Amniotic epithelial cell (primary cell): ENCODE data around the gene RASSF7.

Source experiments
- DNase-seq: peaks from one replicate; pipeline ENCODE4 v3.0.0-alpha.2; 2010; ENCODE audit warnings: low read depth

The RASSF7 gene

GRCh38 chr11:567011-567628 is 6.3 kb downstream of the RASSF7 start:
- no peak for DNase-seq

- no peak for DNase-seq
These were observed 7.0 kb downstream of the RASSF7 start for GRCh38 chr11:567629-568292.

GRCh38 chr11:568306-569157 is 7.8 kb downstream of the RASSF7 start:
- peak; percentile 83 for DNase-seq

- DNase-seq = no peak
These were observed 8.6 kb downstream of the RASSF7 start for GRCh38 chr11:569158-569885.

GRCh38 chr11:571802-572185 is 11.0 kb downstream of the RASSF7 start:
- DNase-seq = no peak

- DNase-seq = no peak
These were observed 12.5 kb downstream of the RASSF7 start for GRCh38 chr11:573146-573759.

- DNase-seq = peak; percentile 64
These were observed 13.3 kb downstream of the RASSF7 start for GRCh38 chr11:574031-574570.

- no peak for DNase-seq
These were observed 14.0 kb downstream of the RASSF7 start for GRCh38 chr11:574632-575312.

- no peak for DNase-seq
These were observed 14.7 kb downstream of the RASSF7 start for GRCh38 chr11:575313-575995.

GRCh38 chr11:575996-576768 is 15.4 kb downstream of the RASSF7 start, which contains the start of gene PHRF1:
TSS of gene PHRF1 (plus strand) at chr11:576470. CDS start at chr11:581513, 5,043 bp downstream.
- DNase-seq = peak; percentile 91

- no peak for DNase-seq
These were observed 16.2 kb downstream of the RASSF7 start for GRCh38 chr11:576811-577610.

GRCh38 chr11:577611-577894 is 16.8 kb downstream of the RASSF7 start:
- DNase-seq = no peak

GRCh38 chr11:578276-579035 is 17.7 kb downstream of the RASSF7 start:
- DNase-seq = no peak

- peak; percentile 90 for DNase-seq
These were observed 19.2 kb downstream of the RASSF7 start for GRCh38 chr11:579830-580601.

GRCh38 chr11:581342-581741 is 20.6 kb downstream of the RASSF7 start:
- DNase-seq = no peak

- no peak for DNase-seq
These were observed 21.0 kb downstream of the RASSF7 start for GRCh38 chr11:581752-582151.

GRCh38 chr11:584287-584686 is 23.5 kb downstream of the RASSF7 start:
- DNase-seq = no peak
